Measurements from ENCODE around the gene PDE3B. TPM values are rescaled to one million over a fixed set of nuclear protein-coding genes. Genes with fewer than 3 reads are reported as not detected.
"Not testable (repeated sequence)": the region's sequence is repeated elsewhere in the genome, so short reads cannot be mapped to it uniquely, and the experiment has no call there.

PDE3B gene
- total RNA-seq, 1 donor from 2014 or later = 4.8 TPM

DNA sequence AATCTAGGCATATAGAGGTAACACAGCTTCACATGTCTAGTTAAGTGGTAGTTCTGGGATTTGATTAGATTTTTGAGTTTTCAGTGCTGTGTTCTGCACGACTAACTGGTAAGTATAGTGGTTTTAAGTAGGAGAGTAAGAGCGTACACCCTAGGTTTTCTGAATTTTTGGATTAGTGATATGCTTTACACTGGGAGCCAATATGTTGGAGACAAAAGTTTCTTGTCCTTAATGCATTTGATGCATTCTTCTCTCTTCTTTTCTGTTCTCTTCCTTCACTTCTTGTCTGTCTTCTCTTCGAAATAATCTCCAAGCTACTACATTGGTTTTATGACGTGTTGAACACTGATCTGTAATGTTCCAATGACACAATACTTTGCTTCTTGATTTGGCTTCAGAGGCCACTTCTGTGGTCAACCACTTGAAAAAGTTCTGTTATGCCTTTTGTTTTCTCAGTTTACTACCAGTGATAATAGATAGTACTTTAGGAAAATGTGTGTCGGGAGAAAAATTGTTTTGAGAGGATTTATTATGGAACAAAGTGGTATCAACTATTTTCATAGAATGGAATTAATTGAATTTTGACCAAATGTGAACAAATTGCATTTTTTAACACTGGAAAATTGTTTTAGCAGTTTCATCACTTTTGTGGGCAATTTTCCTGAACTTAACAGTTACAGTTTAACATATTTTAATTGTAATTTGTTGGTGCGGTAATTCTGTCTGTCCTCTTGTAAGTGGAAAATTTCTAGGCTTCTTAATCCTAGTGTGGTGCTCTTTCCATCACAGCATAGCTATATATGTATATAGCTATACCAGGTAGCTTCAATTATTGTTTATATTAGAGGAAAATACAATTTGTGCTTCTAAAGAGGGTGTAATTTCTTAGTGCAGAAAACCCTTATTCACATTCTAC, 2.6 kb downstream of the PDE3B start:
- no peak overlapping the region for H3K4me3 ChIP-seq (ENCODE audit: low read depth, low read length)
- TF ChIP-seq, protein P1, sequence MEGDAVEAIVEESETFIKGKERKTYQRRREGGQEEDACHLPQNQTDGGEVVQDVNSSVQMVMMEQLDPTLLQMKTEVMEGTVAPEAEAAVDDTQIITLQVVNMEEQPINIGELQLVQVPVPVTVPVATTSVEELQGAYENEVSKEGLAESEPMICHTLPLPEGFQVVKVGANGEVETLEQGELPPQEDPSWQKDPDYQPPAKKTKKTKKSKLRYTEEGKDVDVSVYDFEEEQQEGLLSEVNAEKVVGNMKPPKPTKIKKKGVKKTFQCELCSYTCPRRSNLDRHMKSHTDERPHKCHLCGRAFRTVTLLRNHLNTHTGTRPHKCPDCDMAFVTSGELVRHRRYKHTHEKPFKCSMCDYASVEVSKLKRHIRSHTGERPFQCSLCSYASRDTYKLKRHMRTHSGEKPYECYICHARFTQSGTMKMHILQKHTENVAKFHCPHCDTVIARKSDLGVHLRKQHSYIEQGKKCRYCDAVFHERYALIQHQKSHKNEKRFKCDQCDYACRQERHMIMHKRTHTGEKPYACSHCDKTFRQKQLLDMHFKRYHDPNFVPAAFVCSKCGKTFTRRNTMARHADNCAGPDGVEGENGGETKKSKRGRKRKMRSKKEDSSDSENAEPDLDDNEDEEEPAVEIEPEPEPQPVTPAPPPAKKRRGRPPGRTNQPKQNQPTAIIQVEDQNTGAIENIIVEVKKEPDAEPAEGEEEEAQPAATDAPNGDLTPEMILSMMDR (conservative IDR thresholded peaks at IDR 0.05; ENCODE audit: low read depth, low read length) = no peak
- no peak for DNase-seq (ENCODE audit: low read depth)

DNA sequence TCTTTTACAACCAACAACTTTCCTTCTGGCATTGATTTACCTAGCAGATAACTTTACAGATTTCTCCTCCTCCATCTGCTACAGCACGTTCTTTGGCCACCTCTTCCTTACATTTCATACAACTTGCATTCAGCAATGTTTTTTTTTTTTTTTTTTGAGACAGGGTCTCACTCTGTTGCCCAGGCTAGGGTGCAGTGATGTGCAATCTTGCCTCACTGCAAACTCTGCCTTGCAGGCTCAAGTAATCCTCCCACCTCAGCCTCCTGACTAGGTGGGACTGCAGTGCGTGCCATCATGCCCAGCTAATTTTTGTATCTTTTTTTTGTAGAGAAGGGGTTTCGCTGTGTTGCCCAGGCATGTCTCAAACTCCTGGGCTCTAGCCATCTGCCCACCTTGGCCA, 6.5 kb downstream of the PDE3B start:
- no peak overlapping the region for H3K4me3 ChIP-seq (ENCODE audit: low read depth, low read length)
- TF ChIP-seq, protein P1 (conservative IDR thresholded peaks at IDR 0.05; ENCODE audit: low read depth, low read length) = no peak
- no peak for DNase-seq (ENCODE audit: low read depth)

DNA sequence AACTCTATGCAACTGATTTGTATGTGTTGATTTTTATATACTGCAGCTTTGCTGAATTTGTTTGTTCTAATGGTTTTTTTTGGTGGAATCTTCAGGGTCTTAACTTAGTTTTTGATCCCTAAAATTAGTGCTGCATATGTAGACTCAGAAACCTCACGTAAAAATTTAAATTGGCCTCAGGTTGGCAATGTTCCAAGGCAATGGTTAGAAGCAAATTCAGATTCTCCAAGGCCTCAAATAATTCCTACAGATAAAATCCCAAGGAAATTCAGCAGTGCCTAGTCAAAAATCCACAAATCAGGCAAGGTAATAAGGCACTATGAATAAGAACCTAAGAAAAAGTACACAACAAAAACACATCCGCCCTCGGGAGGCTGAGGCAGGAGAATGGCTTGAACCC, 9.5 kb downstream of the PDE3B start:
- no peak for DNase-seq (ENCODE audit: low read depth)
- TF ChIP-seq, protein P1 (conservative IDR thresholded peaks at IDR 0.05; ENCODE audit: low read depth, low read length) = no peak
- no peak overlapping the region for H3K4me3 ChIP-seq (ENCODE audit: low read depth, low read length)

DNA sequence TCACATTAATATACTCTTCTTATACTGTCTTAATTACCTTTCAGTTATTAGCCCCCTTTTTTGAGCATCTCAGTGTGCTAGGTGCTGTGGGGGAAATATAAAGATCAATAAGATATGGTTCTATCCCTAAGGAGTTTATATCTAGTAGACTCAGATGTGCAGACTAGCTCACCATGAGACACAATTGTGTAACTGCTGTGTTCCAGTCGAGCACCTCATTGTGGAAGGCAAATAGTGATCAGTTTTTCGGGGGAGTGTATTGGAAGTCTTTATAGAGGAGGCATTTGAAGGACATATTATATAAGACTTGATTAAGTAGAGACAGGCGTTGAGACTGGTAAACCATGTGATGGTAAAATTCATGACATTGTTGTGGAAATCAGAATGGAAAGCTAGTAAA, 11.8 kb downstream of the PDE3B start:
- TF ChIP-seq, protein P1 (conservative IDR thresholded peaks at IDR 0.05; ENCODE audit: low read depth, low read length) = no peak
- H3K4me3 ChIP-seq (ENCODE audit: low read depth, low read length) = no peak overlapping the region
- DNase-seq (ENCODE audit: low read depth) = no peak

DNA sequence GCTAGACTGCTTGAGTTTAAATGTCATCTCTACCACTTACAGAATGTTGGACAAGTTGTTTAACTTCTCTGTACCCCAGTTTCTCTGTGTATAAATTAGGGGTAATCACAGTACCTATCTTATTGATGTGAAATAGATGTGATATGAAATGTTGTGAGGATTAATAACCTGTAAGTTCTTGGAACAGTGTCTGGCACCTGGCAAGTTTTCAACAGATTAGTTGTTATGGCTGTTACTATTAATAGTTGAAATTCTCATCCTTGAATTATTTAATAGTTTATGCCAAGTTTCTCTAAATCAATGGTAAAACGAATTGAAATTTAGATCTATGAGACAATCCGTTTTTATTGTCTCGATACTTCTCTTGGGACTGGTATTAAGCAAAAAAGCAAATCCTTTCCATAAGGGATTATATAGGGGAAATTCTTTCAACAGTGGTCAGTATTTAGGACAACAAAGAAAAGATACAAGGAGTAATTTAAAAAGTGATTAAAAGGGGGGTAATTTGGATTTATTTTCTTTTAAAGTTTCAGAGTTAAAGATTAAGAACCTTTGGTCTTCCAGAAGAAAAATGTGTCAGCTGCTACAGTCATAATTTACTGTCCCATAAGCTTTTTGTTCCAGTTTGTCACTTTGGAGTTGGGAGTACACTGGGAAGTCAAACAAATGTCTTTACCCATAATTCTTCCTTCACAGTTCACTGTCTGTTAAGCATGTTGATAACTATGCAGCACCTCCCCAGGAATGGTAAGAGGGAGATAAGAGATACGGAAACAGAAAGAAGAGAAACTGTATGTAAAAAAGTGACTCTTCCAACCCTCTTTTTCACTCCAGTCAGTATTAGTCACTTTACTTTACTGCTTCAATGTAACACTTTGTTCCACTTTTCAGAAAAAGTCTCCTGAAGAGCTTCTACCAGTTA, 13.2 kb downstream of the PDE3B start:
- H3K4me3 ChIP-seq (ENCODE audit: low read depth, low read length) = no peak overlapping the region
- no peak for DNase-seq (ENCODE audit: low read depth)
- TF ChIP-seq, protein P1 (conservative IDR thresholded peaks at IDR 0.05; ENCODE audit: low read depth, low read length) = no peak

DNA sequence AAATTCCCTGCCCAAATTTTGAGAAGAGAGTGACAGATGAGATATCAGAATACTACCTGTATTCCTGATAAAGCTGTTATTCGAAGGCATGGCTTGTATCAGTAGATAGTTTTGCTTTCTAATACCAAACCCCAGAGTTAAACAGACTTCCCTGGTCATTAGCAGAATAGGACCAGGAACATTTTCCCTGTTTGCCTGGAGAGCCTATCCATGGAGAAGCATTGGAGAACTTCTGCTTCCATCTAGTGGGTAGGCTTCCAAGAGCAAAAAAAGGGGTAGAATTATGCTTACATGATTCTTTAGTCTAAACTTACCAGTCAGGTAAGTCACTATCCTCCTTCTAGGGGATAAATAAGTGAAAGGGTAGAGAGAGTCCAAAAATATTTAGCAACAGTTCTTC, 14.2 kb downstream of the PDE3B start:
- TF ChIP-seq, protein P1 (conservative IDR thresholded peaks at IDR 0.05; ENCODE audit: low read depth, low read length) = no peak
- DNase-seq (ENCODE audit: low read depth) = no peak
- no peak overlapping the region for H3K4me3 ChIP-seq (ENCODE audit: low read depth, low read length)

DNA sequence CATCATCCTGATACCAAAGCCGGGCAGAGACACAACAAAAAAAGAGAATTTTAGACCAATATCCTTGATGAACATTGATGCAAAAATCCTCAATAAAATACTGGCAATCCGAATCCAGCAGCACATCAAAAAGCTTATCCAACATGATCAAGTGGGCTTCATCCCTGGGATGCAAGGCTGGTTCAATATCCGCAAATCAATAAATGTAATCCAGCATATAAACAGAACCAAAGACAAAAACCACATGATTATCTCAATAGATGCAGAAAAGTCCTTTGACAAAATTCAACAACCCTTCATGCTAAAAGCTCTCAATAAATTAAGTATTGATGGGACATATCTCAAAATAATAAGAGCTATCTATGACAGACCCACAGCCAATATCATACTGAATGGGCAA, 21.3 kb downstream of the PDE3B start:
- H3K4me3 ChIP-seq (ENCODE audit: low read depth, low read length); DNase-seq (ENCODE audit: low read depth): not testable (repeated sequence)

DNA sequence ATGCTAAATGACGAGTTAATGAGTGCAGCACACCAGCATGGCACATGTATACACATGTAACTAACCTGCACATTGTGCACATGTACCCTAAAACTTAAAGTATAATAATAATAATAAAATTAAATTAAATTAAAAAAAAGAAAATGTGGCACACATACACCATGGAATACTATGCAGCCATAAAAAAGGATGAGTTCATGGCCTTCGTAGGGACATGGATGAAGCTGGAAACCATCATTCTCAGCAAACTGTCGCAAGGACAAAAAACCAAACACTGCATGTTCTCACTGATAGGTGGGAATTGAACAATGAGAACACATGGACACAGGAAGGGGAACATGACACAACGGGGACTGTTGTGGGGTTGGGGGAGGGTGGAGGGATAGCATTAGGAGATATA, 23.7 kb downstream of the PDE3B start:
- not testable (repeated sequence) for H3K4me3 ChIP-seq (ENCODE audit: low read depth, low read length); DNase-seq (ENCODE audit: low read depth)
